BLaER1 (cell line): ENCODE measurements around the gene LIAS.

Experiments
- H3K27ac ChIP-seq: shearing (Covaris generic); formaldehyde crosslinking; 2 replicates; pipeline ENCODE4 v1.8.1; 2022
- H3K27me3 ChIP-seq: shearing (Covaris generic); formaldehyde crosslinking; 2 replicates; pipeline ENCODE4 v1.8.1; 2022
- H3K36me3 ChIP-seq: shearing (Covaris generic); formaldehyde crosslinking; 2 replicates; pipeline ENCODE4 v1.8.1; 2022
- H3K4me1 ChIP-seq: shearing (Covaris generic); formaldehyde crosslinking; 2 replicates; pipeline ENCODE4 v1.8.1; 2022
- H3K4me2 ChIP-seq: shearing (Covaris generic); formaldehyde crosslinking; 2 replicates; pipeline ENCODE4 v1.8.1; 2022
- H3K4me3 ChIP-seq: shearing (Covaris generic); formaldehyde crosslinking; 2 replicates; pipeline ENCODE4 v1.8.1; 2022
- H3K9ac ChIP-seq: shearing (Covaris generic); formaldehyde crosslinking; 2 replicates; pipeline ENCODE4 v1.8.1; 2022
- H3K9me3 ChIP-seq: shearing (Covaris generic); formaldehyde crosslinking; 2 replicates; pipeline ENCODE4 v1.8.1; 2022
- H4K20me1 ChIP-seq: shearing (Covaris generic); formaldehyde crosslinking; 2 replicates; pipeline ENCODE4 v1.8.1; 2022
- Cebpa-rat ChIP-seq: shearing (Covaris generic); IDR thresholded peaks from 2 replicates; pipeline ENCODE4 v1.8.1; 2022

LIAS gene

GRCh38 chr4:39470402-39470801 is 11.5 kb downstream of the LIAS start:
- H3K4me1 ChIP-seq = 0 out of 2 replicates have a peak, but pooled peaks cover 4% of the 10 kb centered on the region
- H3K36me3 ChIP-seq = peaks cover 48% of the 10 kb centered on the region
- H4K20me1 ChIP-seq = no peaks in the 10 kb centered on the region
- H3K27ac ChIP-seq = no peak overlapping the region
- H3K4me2 ChIP-seq = no peak overlapping the region
- no peaks in the 10 kb centered on the region for H3K9me3 ChIP-seq
- H3K4me3 ChIP-seq = no peak overlapping the region
- TF ChIP-seq Cebpa-rat = no peak
- no peak overlapping the region for H3K9ac ChIP-seq
- H3K27me3 ChIP-seq = no peaks in the 10 kb centered on the region

- H3K27ac ChIP-seq = no peak overlapping the region
- no peaks in the 10 kb centered on the region for H4K20me1 ChIP-seq
- TF ChIP-seq Cebpa-rat = no peak
- 0 out of 2 replicates have a peak, but pooled peaks cover 4% of the 10 kb centered on the region for H3K4me1 ChIP-seq
- no peak overlapping the region for H3K4me2 ChIP-seq
- no peaks in the 10 kb centered on the region for H3K9me3 ChIP-seq
- H3K4me3 ChIP-seq = no peak overlapping the region
- no peaks in the 10 kb centered on the region for H3K27me3 ChIP-seq
- H3K36me3 ChIP-seq = peaks cover 44% of the 10 kb centered on the region
- H3K9ac ChIP-seq = no peak overlapping the region
Measured at GRCh38 chr4:39472396-39472795, 13.5 kb downstream of the LIAS start.

- H3K27ac ChIP-seq = no peak overlapping the region
- H3K4me2 ChIP-seq = no peak overlapping the region
Measured at GRCh38 chr4:39476187-39476895, 17.5 kb downstream of the LIAS start.

GRCh38 chr4:39480251-39480650 is 21.4 kb downstream of the LIAS start:
- Histone ChIP-seq H3K27ac (no peak overlapping the region), H3K9ac (no peak overlapping the region), H4K20me1 (no peaks in the 10 kb centered on the region), H3K36me3 (peaks cover 16% of the 10 kb centered on the region), H3K4me1 (no peaks in the 10 kb centered on the region), H3K27me3 (no peaks in the 10 kb centered on the region), H3K4me2 (no peak overlapping the region), H3K9me3 (peaks cover 18% of the 10 kb centered on the region), H3K4me3 (no peak overlapping the region)
- no peak for TF ChIP-seq Cebpa-rat

More at GRCh38 chr4:39476187-39476895, 17.5 kb downstream of the LIAS start:
- Histone ChIP-seq H3K9ac (no peak overlapping the region), H3K36me3 (peaks cover 41% of the 10 kb centered on the region), H4K20me1 (no peaks in the 10 kb centered on the region), H3K27me3 (no peaks in the 10 kb centered on the region), H3K9me3 (no peaks in the 10 kb centered on the region), H3K4me1 (no peaks in the 10 kb centered on the region), H3K4me3 (no peak overlapping the region)
- TF ChIP-seq Cebpa-rat = no peak

GRCh38 chr4:39480902-39481695 is 22.2 kb downstream of the LIAS start:
- peaks cover 21% of the 10 kb centered on the region for H3K9me3 ChIP-seq
- H3K27me3 ChIP-seq = no peaks in the 10 kb centered on the region
- H3K4me2 ChIP-seq = no peak overlapping the region
- peaks cover 15% of the 10 kb centered on the region for H3K36me3 ChIP-seq
- H3K4me1 ChIP-seq = no peaks in the 10 kb centered on the region
- H4K20me1 ChIP-seq = no peaks in the 10 kb centered on the region
- TF ChIP-seq Cebpa-rat = no peak
- no peak overlapping the region for H3K4me3 ChIP-seq
- H3K9ac ChIP-seq = no peak overlapping the region
- no peak overlapping the region for H3K27ac ChIP-seq

- Histone ChIP-seq H3K36me3 (no peaks in the 10 kb centered on the region), H3K27me3 (no peaks in the 10 kb centered on the region), H3K27ac (no peak overlapping the region), H4K20me1 (no peaks in the 10 kb centered on the region), H3K4me3 (no peak overlapping the region), H3K9me3 (peaks cover 21% of the 10 kb centered on the region), H3K4me2 (no peak overlapping the region), H3K4me1 (no peaks in the 10 kb centered on the region), H3K9ac (no peak overlapping the region)
- TF ChIP-seq Cebpa-rat = no peak
Measured at GRCh38 chr4:39484582-39485272, 25.9 kb downstream of the LIAS start.

GRCh38 chr4:39486221-39486804 is 27.5 kb downstream of the LIAS start:
- Histone ChIP-seq H3K4me1 (no peaks in the 10 kb centered on the region), H3K27me3 (no peaks in the 10 kb centered on the region), H3K4me2 (no peak overlapping the region), H3K27ac (no peak overlapping the region), H3K36me3 (no peaks in the 10 kb centered on the region), H3K9me3 (peaks cover 21% of the 10 kb centered on the region), H4K20me1 (no peaks in the 10 kb centered on the region), H3K9ac (no peak overlapping the region), H3K4me3 (no peak overlapping the region)
- TF ChIP-seq Cebpa-rat = no peak

- H3K9me3 ChIP-seq = peaks cover 2% of the 10 kb centered on the region
- no peaks in the 10 kb centered on the region for H3K27me3 ChIP-seq
- no peak overlapping the region for H3K27ac ChIP-seq
- no peak overlapping the region for H3K4me3 ChIP-seq
- no peak overlapping the region for H3K9ac ChIP-seq
- no peaks in the 10 kb centered on the region for H3K36me3 ChIP-seq
- H4K20me1 ChIP-seq = no peaks in the 10 kb centered on the region
- peaks cover 6% of the 10 kb centered on the region for H3K4me1 ChIP-seq
- no peak overlapping the region for H3K4me2 ChIP-seq
- TF ChIP-seq Cebpa-rat = no peak
Measured at GRCh38 chr4:39490322-39490721, 31.5 kb downstream of the LIAS start.

GRCh38 chr4:39494354-39494753 is 35.5 kb downstream of the LIAS start:
- no peak overlapping the region for H3K27ac ChIP-seq
- no peaks in the 10 kb centered on the region for H3K27me3 ChIP-seq
- no peak for TF ChIP-seq Cebpa-rat
- no peak overlapping the region for H3K4me2 ChIP-seq
- H3K9me3 ChIP-seq = no peaks in the 10 kb centered on the region
- no peak overlapping the region for H3K9ac ChIP-seq
- H3K4me1 ChIP-seq = peaks cover 6% of the 10 kb centered on the region
- H4K20me1 ChIP-seq = no peaks in the 10 kb centered on the region
- no peak overlapping the region for H3K4me3 ChIP-seq
- peaks cover 8% of the 10 kb centered on the region for H3K36me3 ChIP-seq
